GM06990 (cell line): Measurements from ENCODE around the gene CLNK.

ENCODE experiments used
- DNase-seq: peaks from one replicate; pipeline ENCODE4 v3.0.0-alpha.2; 2011; ENCODE audit not compliant: insufficient read length; ENCODE audit errors: extremely low read depth
- H3K27me3 ChIP-seq: replicated peaks from 2 replicates; pipeline ENCODE4 v1.6.0; 2011; ENCODE audit warnings: low read length; ENCODE audit not compliant: control insufficient read depth, insufficient read depth
- H3K36me3 ChIP-seq: 2 replicates; pipeline ENCODE4 v1.5.1; 2011; ENCODE audit warnings: low read length; ENCODE audit not compliant: control insufficient read depth, insufficient read depth
- H3K4me3 ChIP-seq: replicated peaks from 2 replicates; pipeline ENCODE4 v1.5.1; 2011; ENCODE audit warnings: low read depth, mild to moderate bottlenecking, control low read depth, low read length
- CTCF ChIP-seq: IDR thresholded peaks from 2 replicates; pipeline ENCODE4 v1.5.1; 2011; ENCODE audit warnings: low read length, control low read depth, mild to moderate bottlenecking, inconsistent platforms; ENCODE audit not compliant: insufficient read depth, poor library complexity, severe bottlenecking

Gene CLNK

DNA sequence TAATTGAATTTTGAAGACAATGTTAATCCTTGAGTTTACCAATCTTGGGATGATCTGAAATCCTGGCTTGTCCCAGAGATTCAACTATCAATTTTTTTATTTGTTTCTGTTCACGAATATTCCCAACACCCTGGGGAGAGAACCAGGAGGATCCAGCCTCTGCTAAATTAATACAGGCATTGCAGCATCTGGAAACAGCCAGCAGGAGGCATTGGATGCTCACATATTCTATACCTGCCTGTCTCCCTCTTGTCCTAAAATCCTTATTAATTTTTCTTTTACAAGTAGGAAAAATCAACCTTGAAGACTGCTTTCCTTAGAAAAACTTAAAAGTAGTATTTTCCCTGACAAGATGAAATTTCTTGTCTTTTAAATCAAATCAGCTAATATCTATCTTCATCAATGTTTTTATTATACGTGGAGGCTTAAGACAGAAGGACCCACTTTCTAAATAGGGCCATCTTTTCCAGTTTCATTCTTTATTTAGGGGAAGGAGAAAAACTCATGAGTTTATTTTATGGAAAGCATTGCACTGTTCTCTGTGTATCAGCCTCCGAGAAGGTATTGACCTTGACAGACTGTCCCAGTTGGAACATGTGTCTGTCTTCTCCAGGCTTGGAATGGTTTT lies 102.4 kb downstream of the CLNK start:
- Histone ChIP-seq H3K36me3 (no peaks in the 10 kb centered on the region), H3K27me3 (no peaks in the 10 kb centered on the region), H3K4me3 (no peak overlapping the region)
- peak; percentile 91 for TF ChIP-seq CTCF
- DNase-seq: no peak

DNA sequence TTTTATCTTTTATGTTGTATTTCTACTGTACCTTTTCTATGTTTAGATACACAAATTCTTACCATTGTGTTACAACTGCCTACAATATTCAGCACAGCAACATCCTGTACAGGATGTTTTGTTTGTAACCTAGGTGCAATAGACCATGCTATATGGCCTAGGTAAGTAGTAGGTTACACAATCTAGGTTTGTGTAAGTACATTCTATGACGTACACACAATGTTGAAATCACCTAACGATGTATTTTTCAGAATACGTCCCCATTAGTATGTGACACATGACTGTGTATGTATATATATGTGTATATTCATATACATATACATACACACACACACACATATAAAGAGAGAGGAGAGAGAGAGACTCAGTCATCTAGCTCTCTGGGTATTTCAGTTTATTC lies 103.5 kb downstream of the CLNK start:
- no peak for TF ChIP-seq CTCF
- Histone ChIP-seq H3K27me3 (no peaks in the 10 kb centered on the region), H3K36me3 (no peaks in the 10 kb centered on the region), H3K4me3 (no peak overlapping the region)
- DNase-seq: no peak

GRCh38 chr4:10579648-10580047 lies 104.9 kb downstream of the CLNK start:
- DNase-seq: no peak
- TF ChIP-seq CTCF: no peak
- no peaks in the 10 kb centered on the region for H3K36me3 ChIP-seq

DNA sequence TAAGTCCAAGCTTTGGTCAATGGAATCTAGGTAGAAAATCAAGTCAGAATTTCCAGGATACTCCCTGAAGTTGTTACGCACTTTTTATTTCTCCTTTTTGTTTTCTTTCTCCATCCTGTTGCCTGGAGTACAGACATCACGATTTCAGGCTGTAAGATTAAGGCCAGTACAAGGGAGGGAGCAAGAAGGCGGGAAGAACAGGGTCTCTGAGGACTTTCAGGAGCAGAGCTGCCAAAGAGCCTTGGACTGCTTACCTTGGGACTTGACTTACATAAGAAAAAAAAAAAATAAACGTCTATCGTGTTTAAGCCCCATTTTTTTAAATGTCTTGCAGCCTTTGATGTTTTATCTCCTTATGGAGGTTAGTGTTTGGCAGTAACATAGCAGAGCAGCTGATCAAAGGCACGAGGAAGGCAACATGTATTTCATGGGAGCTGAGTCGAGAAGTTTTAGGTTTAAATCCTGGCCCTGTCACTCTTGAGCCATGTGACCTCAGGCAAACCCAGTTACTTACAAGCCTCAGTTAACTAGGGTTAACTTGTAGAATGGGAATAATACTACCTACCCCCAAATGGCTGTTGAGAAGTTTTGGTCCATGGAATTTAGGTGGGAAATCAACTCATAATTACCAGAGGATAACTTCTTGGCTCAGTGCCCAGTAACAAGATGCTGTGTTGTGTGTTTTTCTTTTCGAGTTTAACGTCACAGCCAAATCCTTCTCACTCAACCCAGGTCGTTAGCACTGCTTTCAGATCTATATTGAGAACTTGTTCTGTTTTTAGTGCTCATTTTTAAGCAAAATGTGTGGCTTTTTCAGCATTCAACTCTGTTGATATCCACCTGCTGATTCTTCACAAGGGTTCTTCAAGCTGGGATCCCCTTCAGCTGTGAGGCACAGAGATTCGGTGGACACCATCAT lies 106.8 kb downstream of the CLNK start:
- DNase-seq: peak; percentile 48
- Histone ChIP-seq H3K27me3 (no peaks in the 10 kb centered on the region), H3K4me3 (no peak overlapping the region), H3K36me3 (no peaks in the 10 kb centered on the region)
- no peak for TF ChIP-seq CTCF

More at GRCh38 chr4:10579648-10580047, 104.9 kb downstream of the CLNK start:
- Histone ChIP-seq H3K4me3 (no peak overlapping the region), H3K27me3 (no peaks in the 10 kb centered on the region)

- H3K27me3 ChIP-seq: no peaks in the 10 kb centered on the region
- no peak for DNase-seq
- TF ChIP-seq CTCF: no peak
- H3K4me3 ChIP-seq: no peak overlapping the region
- no peaks in the 10 kb centered on the region for H3K36me3 ChIP-seq
These were observed 107.5 kb downstream of the CLNK start for GRCh38 chr4:10577018-10577417.
